Large intestine (tissue), 3 donors: ENCODE data around the gene ROPN1. TPM values are rescaled to one million over a fixed set of nuclear protein-coding genes. Genes with fewer than 3 reads are reported as not detected.

ENCODE experiments used
- DNase-seq, 2 donors: peaks; one replicate each; pipeline versions ENCODE4 v3.0.0 to v3.0.0-alpha.2; 2013
- H3K27ac ChIP-seq: one replicate; pipeline ENCODE4 v1.5.1; 2013; ENCODE audit warnings: low read length
- H3K27me3 ChIP-seq: 2 replicates; pipeline ENCODE4 v1.6.1; 2013; ENCODE audit warnings: low read length; ENCODE audit not compliant: control insufficient read depth, insufficient read depth
- H3K36me3 ChIP-seq: 2 replicates; pipeline ENCODE4 v1.6.1; 2013; ENCODE audit warnings: low read length; ENCODE audit not compliant: control insufficient read depth, insufficient read depth
- H3K4me1 ChIP-seq: one replicate; pipeline ENCODE4 v1.6.1; 2013; ENCODE audit warnings: low read length; ENCODE audit not compliant: control insufficient read depth, insufficient read depth
- H3K4me3 ChIP-seq: one replicate; pipeline ENCODE4 v1.5.1; 2013; ENCODE audit warnings: low read length
- H3K9me3 ChIP-seq: one replicate; pipeline ENCODE4 v1.6.1; 2013; ENCODE audit warnings: mild to moderate bottlenecking, low read depth, low read length, moderate library complexity; ENCODE audit not compliant: control insufficient read depth
- WGBS: methylation state at CpG from one replicate; pipeline ENCODE4 v1.1.5; 2013; ENCODE audit warnings: low lambda C conversion rate; ENCODE audit not compliant: insufficient coverage; 5-methylcytosine and 5-hydroxymethylcytosine counted together
- polyA plus RNA-seq: library from polyadenylated mRNA; unstranded; fragments of 120-200 nt; gene quantifications from one replicate; pipeline ENCODE4 v1.2.1, GENCODE V29; 2013

ROPN1 gene
- polyA plus RNA-seq, 1 donor, result 0.16 TPM

DNA sequence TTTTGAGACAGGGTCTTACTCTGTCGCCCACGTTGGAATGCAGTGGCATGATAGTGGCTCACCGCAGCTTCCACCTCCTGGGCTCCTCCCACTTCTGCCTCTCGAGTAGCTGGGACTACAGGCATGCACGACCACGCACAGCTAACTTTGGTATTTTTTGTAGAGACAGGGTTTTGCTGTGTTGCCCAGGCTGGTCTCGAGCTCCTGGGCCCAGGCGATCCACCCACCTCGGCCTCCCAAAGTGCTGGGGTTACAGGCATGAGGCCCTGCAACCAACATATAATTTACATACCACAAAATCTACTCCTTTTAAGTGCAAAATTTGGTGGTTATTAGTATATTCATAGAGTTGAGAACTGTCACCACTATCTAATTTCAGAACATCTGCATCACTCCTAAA lies 62.6 kb downstream of the ROPN1 start:
- Histone ChIP-seq H3K4me1 (no peaks in the 10 kb centered on the region), H3K36me3 (peaks cover 22% of the 10 kb centered on the region), H3K27ac (no peak overlapping the region), H3K27me3 (no peaks in the 10 kb centered on the region), H3K4me3 (no peak overlapping the region), H3K9me3 (no peaks in the 10 kb centered on the region)
- WGBS, result 100% methylated on average over 2 of the region's 9 CpGs
- DNase-seq, result no peak

GRCh38 chr3:123926396-123926795 lies 65.5 kb downstream of the ROPN1 start:
- DNase-seq, result no peak
- Histone ChIP-seq H3K36me3 (peaks cover 16% of the 10 kb centered on the region), H3K27ac (no peak overlapping the region)

DNA sequence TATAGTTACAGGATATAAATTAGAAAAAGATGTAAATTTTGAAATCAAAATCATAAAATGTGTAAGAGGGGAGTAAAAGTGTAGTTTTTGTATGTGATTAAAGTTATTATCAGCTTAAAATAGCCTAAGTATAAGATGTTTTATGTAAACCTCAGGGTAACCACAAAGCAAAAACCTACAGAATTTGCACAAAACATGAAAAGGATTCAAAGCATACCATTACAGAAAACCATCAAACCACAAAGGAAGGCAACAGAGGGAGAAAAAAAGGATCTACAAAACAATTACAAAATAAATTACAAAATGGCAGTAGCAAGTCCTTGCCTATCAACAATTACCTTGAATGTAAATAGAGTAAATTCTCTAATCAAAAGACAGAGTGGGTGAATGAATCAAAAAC lies 71.1 kb downstream of the ROPN1 start:
- peaks cover 17% of the 10 kb centered on the region for H3K9me3 ChIP-seq
- no peaks in the 10 kb centered on the region for H3K27me3 ChIP-seq
- peaks cover 18% of the 10 kb centered on the region for H3K36me3 ChIP-seq
- no peak overlapping the region for H3K4me3 ChIP-seq
- H3K4me1 ChIP-seq, result no peaks in the 10 kb centered on the region
- no peak overlapping the region for H3K27ac ChIP-seq
- DNase-seq, result no peak

More at GRCh38 chr3:123926396-123926795, 65.5 kb downstream of the ROPN1 start:
- H3K4me1 ChIP-seq, result no peaks in the 10 kb centered on the region
- no peaks in the 10 kb centered on the region for H3K27me3 ChIP-seq
- H3K9me3 ChIP-seq, result no peaks in the 10 kb centered on the region
- no peak overlapping the region for H3K4me3 ChIP-seq

DNA sequence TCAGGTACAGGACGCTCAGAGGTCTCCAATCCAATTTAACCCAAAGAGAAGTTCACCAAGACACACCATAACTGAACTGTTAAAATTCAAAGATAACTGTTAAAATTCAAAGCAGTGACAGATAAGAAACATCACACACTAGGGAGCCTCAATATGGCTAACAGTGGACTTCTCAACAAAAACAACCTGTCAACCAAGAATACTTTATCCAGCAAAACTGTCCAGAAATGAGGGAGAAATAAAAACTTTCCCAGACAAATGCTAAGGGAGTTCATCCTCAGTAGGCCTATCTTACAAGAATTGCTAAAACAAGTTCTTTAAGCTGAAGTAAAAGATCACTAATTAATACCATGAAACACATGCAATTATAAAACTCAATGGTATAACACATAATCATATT lies 71.5 kb downstream of the ROPN1 start:
- Histone ChIP-seq H3K36me3 (peaks cover 18% of the 10 kb centered on the region), H3K4me3 (no peak overlapping the region), H3K9me3 (peaks cover 17% of the 10 kb centered on the region), H3K27ac (no peak overlapping the region), H3K27me3 (no peaks in the 10 kb centered on the region), H3K4me1 (no peaks in the 10 kb centered on the region)
- no peak for DNase-seq
- no CpG with 5 or more reads among the region's 1 CpG for WGBS

GRCh38 chr3:123919353-123919752 lies 72.6 kb downstream of the ROPN1 start:
- Histone ChIP-seq H3K9me3 (peaks cover 17% of the 10 kb centered on the region), H3K4me3 (no peak overlapping the region), H3K27ac (no peak overlapping the region), H3K27me3 (no peaks in the 10 kb centered on the region), H3K36me3 (peaks cover 20% of the 10 kb centered on the region), H3K4me1 (no peaks in the 10 kb centered on the region)
- DNase-seq, result no peak
- no CpG with 5 or more reads among the region's 3 CpGs for WGBS

Other genes with a start within 250 kb of the ROPN1 start
- 296 TPM for gene MYLK, start 107.8 kb downstream of the ROPN1 start, polyA plus RNA-seq
- gene CCDC14, start 30.9 kb downstream of the ROPN1 start, polyA plus RNA-seq, result 72.5 TPM
- 49.1 TPM for gene KALRN, start 41.2 kb upstream of the ROPN1 start, polyA plus RNA-seq